ENCODE data around the gene SYNJ2. TPM values are rescaled to one million over a fixed set of nuclear protein-coding genes. Genes with fewer than 3 reads are reported as not detected.

Gene SYNJ2
- total RNA-seq, 1 donor from 2014 or later: 18.9 TPM

GRCh38 chr6:158068156-158068892 lies 86.7 kb downstream of the SYNJ2 start:
- H3K4me1 Mint-ChIP-seq (ENCODE audit: low read depth): peaks cover 5% of the 10 kb centered on the region
- H3K27ac Mint-ChIP-seq: peak overlapping the region; percentile 64

GRCh38 chr6:158068893-158069799 lies 87.5 kb downstream of the SYNJ2 start:
- no peak for DNase-seq (ENCODE audit: low spot score, unreplicated experiment)
- no peak overlapping the region for H3K4me3 Mint-ChIP-seq (ENCODE audit: low read depth)
- no peaks in the 10 kb centered on the region for H3K9me3 Mint-ChIP-seq (ENCODE audit: low read depth)
- H3K27me3 Mint-ChIP-seq: no peaks in the 10 kb centered on the region
- H3K36me3 Mint-ChIP-seq (ENCODE audit: insufficient read depth): peaks cover 7% of the 10 kb centered on the region
- peaks cover 5% of the 10 kb centered on the region for H3K4me1 Mint-ChIP-seq (ENCODE audit: low read depth)
- no peak for TF ChIP-seq CTCF (IDR thresholded peaks at IDR 0.05; ENCODE audit: unreplicated experiment)
- H3K27ac Mint-ChIP-seq: peak overlapping the region; percentile 64

More at GRCh38 chr6:158068156-158068892, 86.7 kb downstream of the SYNJ2 start:
- H3K27me3 Mint-ChIP-seq: no peaks in the 10 kb centered on the region
- H3K4me3 Mint-ChIP-seq (ENCODE audit: low read depth): no peak overlapping the region
- no peak for DNase-seq (ENCODE audit: low spot score, unreplicated experiment)
- H3K9me3 Mint-ChIP-seq (ENCODE audit: low read depth): no peaks in the 10 kb centered on the region
- peaks cover 5% of the 10 kb centered on the region for H3K36me3 Mint-ChIP-seq (ENCODE audit: insufficient read depth)
- no peak for TF ChIP-seq CTCF (IDR thresholded peaks at IDR 0.05; ENCODE audit: unreplicated experiment)

GRCh38 chr6:158069800-158070195 lies 88.1 kb downstream of the SYNJ2 start:
- Mint-ChIP-seq H3K4me3 (ENCODE audit: low read depth) (no peak overlapping the region), H3K9me3 (ENCODE audit: low read depth) (no peaks in the 10 kb centered on the region), H3K27ac (no peak overlapping the region), H3K4me1 (ENCODE audit: low read depth) (peaks cover 5% of the 10 kb centered on the region), H3K36me3 (ENCODE audit: insufficient read depth) (peaks cover 9% of the 10 kb centered on the region), H3K27me3 (no peaks in the 10 kb centered on the region)
- no peak for TF ChIP-seq CTCF (IDR thresholded peaks at IDR 0.05; ENCODE audit: unreplicated experiment)
- DNase-seq (ENCODE audit: low spot score, unreplicated experiment): no peak

- no peak overlapping the region for H3K4me3 Mint-ChIP-seq (ENCODE audit: low read depth)
- DNase-seq (ENCODE audit: low spot score, unreplicated experiment): no peak
- no peaks in the 10 kb centered on the region for H3K27me3 Mint-ChIP-seq
- peaks cover 9% of the 10 kb centered on the region for H3K36me3 Mint-ChIP-seq (ENCODE audit: insufficient read depth)
- peaks cover 5% of the 10 kb centered on the region for H3K4me1 Mint-ChIP-seq (ENCODE audit: low read depth)
- no peaks in the 10 kb centered on the region for H3K9me3 Mint-ChIP-seq (ENCODE audit: low read depth)
- H3K27ac Mint-ChIP-seq: no peak overlapping the region
- no peak for TF ChIP-seq CTCF (IDR thresholded peaks at IDR 0.05; ENCODE audit: unreplicated experiment)
These were observed 88.8 kb downstream of the SYNJ2 start for GRCh38 chr6:158070513-158070912.
